ENCODE data around the gene KIR2DL3. TPM values are rescaled to one million over a fixed set of nuclear protein-coding genes. Genes with fewer than 3 reads are reported as not detected.

Gene KIR2DL3
- total RNA-seq, 1 donor from 2014 or later = not detected

DNA sequence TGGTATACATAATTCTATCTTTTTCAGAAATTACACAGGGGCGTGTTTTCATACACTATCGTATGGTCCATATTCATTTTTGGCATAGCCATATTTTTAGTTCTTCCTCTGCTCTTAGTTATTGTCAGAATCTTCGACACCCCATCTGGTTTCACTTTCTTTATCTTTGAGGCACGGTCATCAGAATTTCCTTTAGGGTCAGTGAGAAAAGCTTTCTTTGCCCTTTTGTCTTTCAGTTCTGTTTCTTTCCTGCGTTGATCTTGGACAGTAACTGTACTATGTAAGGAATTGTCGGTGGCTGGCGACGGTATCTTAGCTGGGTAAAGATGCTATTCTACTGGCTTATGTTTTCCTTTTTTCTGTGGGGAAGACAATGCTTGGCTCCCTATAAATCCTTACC lies 54.5 kb downstream of the KIR2DL3 start:
- DNase-seq = no peak

DNA sequence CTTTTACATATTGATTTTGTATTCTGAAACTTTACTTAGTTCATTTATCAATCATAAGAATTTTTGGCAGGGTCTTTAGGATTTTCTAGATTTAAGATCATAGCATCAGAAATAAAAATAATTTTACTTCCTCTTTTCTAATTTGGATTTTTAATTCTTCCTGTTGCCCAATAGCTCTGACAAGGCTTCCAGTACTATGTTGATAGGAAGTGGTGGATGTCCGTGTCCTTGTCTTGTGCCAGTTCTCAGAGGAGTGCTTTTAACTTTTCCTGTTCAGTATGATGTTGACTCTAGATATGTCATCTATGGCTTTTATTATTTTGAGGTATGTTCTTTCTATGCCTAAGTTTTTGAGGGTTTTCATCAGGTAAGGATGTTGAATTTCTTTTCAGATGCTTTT lies 57.4 kb downstream of the KIR2DL3 start:
- DNase-seq = no peak

Small RNA genes within 50 kb of the gene (small RNA-seq; reads per million reads assigned to genes)
- not detected for gene AC245128.2 (ENCODE audit: low replicate concordance)
- not detected for gene KIR3DP1 (ENCODE audit: low replicate concordance)

Other genes with a start within 250 kb of the KIR2DL3 start
- gene LAIR2, start 235.7 kb upstream of the KIR2DL3 start, total RNA-seq = not detected
- gene LILRA2, start 164.7 kb upstream of the KIR2DL3 start, total RNA-seq = 1.1 TPM
- not detected for gene LILRA1, start 144.9 kb upstream of the KIR2DL3 start, total RNA-seq
- 0.49 TPM for gene LILRB1, start 108.0 kb upstream of the KIR2DL3 start, total RNA-seq
- 0.49 TPM for gene LILRB4, start 75.5 kb upstream of the KIR2DL3 start, total RNA-seq
- not detected for gene KIR3DL3, start 14.1 kb upstream of the KIR2DL3 start, total RNA-seq
- gene KIR2DL1, start 31.3 kb downstream of the KIR2DL3 start, total RNA-seq = not detected
- gene KIR2DL4, start 65.1 kb downstream of the KIR2DL3 start, total RNA-seq = not detected
- not detected for gene KIR3DL1, start 78.0 kb downstream of the KIR2DL3 start, total RNA-seq
- gene KIR2DS4, start 94.2 kb downstream of the KIR2DL3 start, total RNA-seq = not detected
- gene KIR3DL2, start 111.9 kb downstream of the KIR2DL3 start, total RNA-seq = not detected
- 8.4 TPM for gene FCAR, start 135.7 kb downstream of the KIR2DL3 start, total RNA-seq
- gene NCR1, start 167.6 kb downstream of the KIR2DL3 start, total RNA-seq = 0.30 TPM
- not detected for gene NLRP7, start 209.0 kb downstream of the KIR2DL3 start, total RNA-seq
- gene NLRP2, start 227.9 kb downstream of the KIR2DL3 start, total RNA-seq = 6.5 TPM